ENCODE measurements around the gene RNF5. TPM values are rescaled to one million over a fixed set of nuclear protein-coding genes. Genes with fewer than 3 reads are reported as not detected.

RNF5 gene
- total and polyA plus RNA-seq, 9 of the 15 experiments (the other 6 are each of a cell fraction or from before 2014, with no cell fraction given) = 62.2 to 245 (median 129) TPM

- TF ChIP-seq, protein P1, sequence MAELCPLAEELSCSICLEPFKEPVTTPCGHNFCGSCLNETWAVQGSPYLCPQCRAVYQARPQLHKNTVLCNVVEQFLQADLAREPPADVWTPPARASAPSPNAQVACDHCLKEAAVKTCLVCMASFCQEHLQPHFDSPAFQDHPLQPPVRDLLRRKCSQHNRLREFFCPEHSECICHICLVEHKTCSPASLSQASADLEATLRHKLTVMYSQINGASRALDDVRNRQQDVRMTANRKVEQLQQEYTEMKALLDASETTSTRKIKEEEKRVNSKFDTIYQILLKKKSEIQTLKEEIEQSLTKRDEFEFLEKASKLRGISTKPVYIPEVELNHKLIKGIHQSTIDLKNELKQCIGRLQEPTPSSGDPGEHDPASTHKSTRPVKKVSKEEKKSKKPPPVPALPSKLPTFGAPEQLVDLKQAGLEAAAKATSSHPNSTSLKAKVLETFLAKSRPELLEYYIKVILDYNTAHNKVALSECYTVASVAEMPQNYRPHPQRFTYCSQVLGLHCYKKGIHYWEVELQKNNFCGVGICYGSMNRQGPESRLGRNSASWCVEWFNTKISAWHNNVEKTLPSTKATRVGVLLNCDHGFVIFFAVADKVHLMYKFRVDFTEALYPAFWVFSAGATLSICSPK (IDR thresholded peaks at IDR 0.05; ENCODE audit: borderline replicate concordance) = 0 out of 2 replicates have a peak, but pooled peaks have one; percentile 69
- TF ChIP-seq PTTG1 (tag; IDR thresholded peaks at IDR 0.05; ENCODE audit: low read depth) (no peak), XRCC3 (IDR thresholded peaks at IDR 0.05) (no peak), ZNF384 (IDR thresholded peaks at IDR 0.05; ENCODE audit: low read depth, low read length) (no peak), ZNF589 (CRISPR knock-in tag; IDR thresholded peaks at IDR 0.05; ENCODE audit: low read depth) (peak; percentile 24; the same call in 1 of the 2 replicates), SMARCA4 (IDR thresholded peaks at IDR 0.05) (0 out of 2 replicates have a peak, but pooled peaks have one; percentile 15), DMBX1 (CRISPR knock-in tag; IDR thresholded peaks at IDR 0.05; ENCODE audit: borderline replicate concordance) (no peak), CCAR2 (IDR thresholded peaks at IDR 0.05; ENCODE audit: low read depth, low read length) (no peak), NCOA6 (IDR thresholded peaks at IDR 0.05) (no peak), POLR2H (tag; IDR thresholded peaks at IDR 0.05; ENCODE audit: low read depth) (no peak), CBX3 (IDR thresholded peaks at IDR 0.05; ENCODE audit: borderline replicate concordance in 1 of 2, low read length in 2 of 2) (no peak), TFAM (CRISPR knock-in tag; conservative IDR thresholded peaks at IDR 0.05) (no peak), ZNF23 (CRISPR knock-in tag; IDR thresholded peaks at IDR 0.05) (no peak), ARHGAP35 (IDR thresholded peaks at IDR 0.05; ENCODE audit: partially characterized antibody) (no peak)
- TF ChIP-seq, protein P2, sequence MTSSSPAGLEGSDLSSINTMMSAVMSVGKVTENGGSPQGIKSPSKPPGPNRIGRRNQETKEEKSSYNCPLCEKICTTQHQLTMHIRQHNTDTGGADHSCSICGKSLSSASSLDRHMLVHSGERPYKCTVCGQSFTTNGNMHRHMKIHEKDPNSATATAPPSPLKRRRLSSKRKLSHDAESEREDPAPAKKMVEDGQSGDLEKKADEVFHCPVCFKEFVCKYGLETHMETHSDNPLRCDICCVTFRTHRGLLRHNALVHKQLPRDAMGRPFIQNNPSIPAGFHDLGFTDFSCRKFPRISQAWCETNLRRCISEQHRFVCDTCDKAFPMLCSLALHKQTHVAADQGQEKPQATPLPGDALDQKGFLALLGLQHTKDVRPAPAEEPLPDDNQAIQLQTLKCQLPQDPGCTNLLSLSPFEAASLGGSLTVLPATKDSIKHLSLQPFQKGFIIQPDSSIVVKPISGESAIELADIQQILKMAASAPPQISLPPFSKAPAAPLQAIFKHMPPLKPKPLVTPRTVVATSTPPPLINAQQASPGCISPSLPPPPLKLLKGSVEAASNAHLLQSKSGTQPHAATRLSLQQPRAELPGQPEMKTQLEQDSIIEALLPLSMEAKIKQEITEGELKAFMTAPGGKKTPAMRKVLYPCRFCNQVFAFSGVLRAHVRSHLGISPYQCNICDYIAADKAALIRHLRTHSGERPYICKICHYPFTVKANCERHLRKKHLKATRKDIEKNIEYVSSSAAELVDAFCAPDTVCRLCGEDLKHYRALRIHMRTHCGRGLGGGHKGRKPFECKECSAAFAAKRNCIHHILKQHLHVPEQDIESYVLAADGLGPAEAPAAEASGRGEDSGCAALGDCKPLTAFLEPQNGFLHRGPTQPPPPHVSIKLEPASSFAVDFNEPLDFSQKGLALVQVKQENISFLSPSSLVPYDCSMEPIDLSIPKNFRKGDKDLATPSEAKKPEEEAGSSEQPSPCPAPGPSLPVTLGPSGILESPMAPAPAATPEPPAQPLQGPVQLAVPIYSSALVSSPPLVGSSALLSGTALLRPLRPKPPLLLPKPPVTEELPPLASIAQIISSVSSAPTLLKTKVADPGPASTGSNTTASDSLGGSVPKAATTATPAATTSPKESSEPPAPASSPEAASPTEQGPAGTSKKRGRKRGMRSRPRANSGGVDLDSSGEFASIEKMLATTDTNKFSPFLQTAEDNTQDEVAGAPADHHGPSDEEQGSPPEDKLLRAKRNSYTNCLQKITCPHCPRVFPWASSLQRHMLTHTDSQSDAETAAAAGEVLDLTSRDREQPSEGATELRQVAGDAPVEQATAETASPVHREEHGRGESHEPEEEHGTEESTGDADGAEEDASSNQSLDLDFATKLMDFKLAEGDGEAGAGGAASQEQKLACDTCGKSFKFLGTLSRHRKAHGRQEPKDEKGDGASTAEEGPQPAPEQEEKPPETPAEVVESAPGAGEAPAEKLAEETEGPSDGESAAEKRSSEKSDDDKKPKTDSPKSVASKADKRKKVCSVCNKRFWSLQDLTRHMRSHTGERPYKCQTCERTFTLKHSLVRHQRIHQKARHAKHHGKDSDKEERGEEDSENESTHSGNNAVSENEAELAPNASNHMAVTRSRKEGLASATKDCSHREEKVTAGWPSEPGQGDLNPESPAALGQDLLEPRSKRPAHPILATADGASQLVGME (CRISPR knock-in tag; IDR thresholded peaks at IDR 0.05) = peak; percentile 22; the same call in 1 of the 2 replicates
- TF ChIP-seq, protein P3, sequence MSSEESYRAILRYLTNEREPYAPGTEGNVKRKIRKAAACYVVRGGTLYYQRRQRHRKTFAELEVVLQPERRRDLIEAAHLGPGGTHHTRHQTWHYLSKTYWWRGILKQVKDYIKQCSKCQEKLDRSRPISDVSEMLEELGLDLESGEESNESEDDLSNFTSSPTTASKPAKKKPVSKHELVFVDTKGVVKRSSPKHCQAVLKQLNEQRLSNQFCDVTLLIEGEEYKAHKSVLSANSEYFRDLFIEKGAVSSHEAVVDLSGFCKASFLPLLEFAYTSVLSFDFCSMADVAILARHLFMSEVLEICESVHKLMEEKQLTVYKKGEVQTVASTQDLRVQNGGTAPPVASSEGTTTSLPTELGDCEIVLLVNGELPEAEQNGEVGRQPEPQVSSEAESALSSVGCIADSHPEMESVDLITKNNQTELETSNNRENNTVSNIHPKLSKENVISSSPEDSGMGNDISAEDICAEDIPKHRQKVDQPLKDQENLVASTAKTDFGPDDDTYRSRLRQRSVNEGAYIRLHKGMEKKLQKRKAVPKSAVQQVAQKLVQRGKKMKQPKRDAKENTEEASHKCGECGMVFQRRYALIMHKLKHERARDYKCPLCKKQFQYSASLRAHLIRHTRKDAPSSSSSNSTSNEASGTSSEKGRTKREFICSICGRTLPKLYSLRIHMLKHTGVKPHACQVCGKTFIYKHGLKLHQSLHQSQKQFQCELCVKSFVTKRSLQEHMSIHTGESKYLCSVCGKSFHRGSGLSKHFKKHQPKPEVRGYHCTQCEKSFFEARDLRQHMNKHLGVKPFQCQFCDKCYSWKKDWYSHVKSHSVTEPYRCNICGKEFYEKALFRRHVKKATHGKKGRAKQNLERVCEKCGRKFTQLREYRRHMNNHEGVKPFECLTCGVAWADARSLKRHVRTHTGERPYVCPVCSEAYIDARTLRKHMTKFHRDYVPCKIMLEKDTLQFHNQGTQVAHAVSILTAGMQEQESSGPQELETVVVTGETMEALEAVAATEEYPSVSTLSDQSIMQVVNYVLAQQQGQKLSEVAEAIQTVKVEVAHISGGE (CRISPR knock-in tag; IDR thresholded peaks at IDR 0.05) = no peak
Observed at GRCh38 chr6:32178547-32179440, 589 bp downstream of the RNF5 start (continued).

Measured in K562 (cell line).